MV-4-11 (cell line): Measurements from ENCODE around the gene TMOD2.

Experiments used
- DNase-seq: peaks from one replicate; lab custom pipeline; 2025; lab: John Stamatoyannopoulos, UW

The TMOD2 gene

GRCh38 chr15:51856714-51857380 lies 105.5 kb downstream of the TMOD2 start:
- DNase-seq = no peak

- DNase-seq = no peak
Measured at GRCh38 chr15:51861557-51862359, 110.4 kb downstream of the TMOD2 start.

- no peak for DNase-seq
Measured at GRCh38 chr15:51863131-51863530, 111.7 kb downstream of the TMOD2 start.

GRCh38 chr15:51864408-51865056 lies 113.1 kb downstream of the TMOD2 start:
- no peak for DNase-seq

GRCh38 chr15:51865317-51865716 lies 113.9 kb downstream of the TMOD2 start:
- no peak for DNase-seq
